SK-N-SH (cell line): ENCODE results near the gene SELENOS. TPM values are rescaled to one million over a fixed set of nuclear protein-coding genes. Genes with fewer than 3 reads are reported as not detected.

Source experiments
- CTCF ChIA-PET: fragments of 300-600, 350-600 bp; formaldehyde crosslinking; extraction: SDS; loops from one replicate; lab custom pipeline; 2021; lab: Yijun Ruan, JAX
- POLR2A ChIA-PET: fragments of 350-600 bp; sonication (Branson Sonifier 250); formaldehyde crosslinking; extraction: SDS; loops from one replicate; lab custom pipeline; 2020; ENCODE audit warnings: antibody characterized with exemption, inconsistent platforms; lab: Yijun Ruan, JAX
- DNase-seq: peaks from one replicate; pipeline ENCODE4 v3.0.0; 2012
- H2AFZ ChIP-seq: fragments of 200-600 bp; sonication (generic); 2 replicates; pipeline ENCODE4 v1.8.1; 2016; ENCODE audit warnings: antibody characterized with exemption, mild to moderate bottlenecking, low read depth
- H3F3A ChIP-seq: fragments of 200-600 bp; sonication (generic); replicated peaks from 2 replicates; pipeline ENCODE3; 2016; ENCODE audit warnings: antibody characterized with exemption, mild to moderate bottlenecking; ENCODE audit not compliant: insufficient read depth
- H3K27ac ChIP-seq, 2 experiments: fragments of 200-500 bp in 1 of 2; fragments of 200-600 bp in 1 of 2; sonication (Bioruptor generic) in 1 of 2; sonication (generic), shearing (Covaris generic) in 1 of 2; 2 replicates each; pipeline versions ENCODE4 v1.5.1 to v1.6.1; 2014 to 2016; ENCODE audit warnings: low read depth in 2 of 2, inconsistent platforms in 1 of 2, low read length in 1 of 2, mild to moderate bottlenecking in 1 of 2, mixed read lengths in 1 of 2
- H3K27me3 ChIP-seq: fragments of 200-600 bp; sonication (generic), shearing (Covaris generic); 2 replicates; pipeline ENCODE4 v1.6.1; 2016; ENCODE audit warnings: mixed run types; ENCODE audit not compliant: insufficient read depth
- H3K36me3 ChIP-seq, 2 experiments: fragments of 200-500 bp in 1 of 2; fragments of 200-600 bp in 1 of 2; sonication (Bioruptor generic) in 1 of 2; sonication (generic) in 1 of 2; replicated peaks in 1 of 2; 2 replicates each; pipeline versions ENCODE3 to v1.5.1; 2014 to 2016; ENCODE audit warnings: low read length in 1 of 2, mild to moderate bottlenecking in 1 of 2; ENCODE audit not compliant: insufficient read depth in 2 of 2, control insufficient read depth in 1 of 2
- H3K4me1 ChIP-seq, 2 experiments: fragments of 200-500 bp in 1 of 2; fragments of 200-600 bp in 1 of 2; sonication (Bioruptor generic) in 1 of 2; sonication (generic), shearing (Covaris generic) in 1 of 2; 2 replicates each; pipeline versions ENCODE4 v1.5.1 to v1.6.1; 2014 to 2016; ENCODE audit warnings: low read depth in 1 of 2, low read length in 1 of 2, mixed run types in 1 of 2; ENCODE audit not compliant: insufficient read depth in 2 of 2, control insufficient read depth in 1 of 2
- H3K4me2 ChIP-seq: fragments of 200-600 bp; sonication (generic), shearing (Covaris generic); 2 replicates; pipeline ENCODE4 v1.6.1; 2017; ENCODE audit warnings: mixed run types
- H3K4me3 ChIP-seq, 2 experiments: fragments of 200-500 bp in 1 of 2; fragments of 200-600 bp in 1 of 2; sonication (Bioruptor generic) in 1 of 2; sonication (generic), shearing (Covaris generic) in 1 of 2; 2 replicates each; pipeline versions ENCODE4 v1.5.1 to v1.8.1; 2014 to 2016; ENCODE audit warnings: low read depth in 2 of 2, inconsistent platforms in 1 of 2, low read length in 1 of 2, mild to moderate bottlenecking in 1 of 2, mixed read lengths in 1 of 2, moderate library complexity in 1 of 2
- H3K79me2 ChIP-seq: fragments of 200-600 bp; sonication (generic); 2 replicates; pipeline ENCODE4 v1.8.1; 2017; ENCODE audit warnings: mild to moderate bottlenecking; ENCODE audit not compliant: insufficient read depth
- H3K9ac ChIP-seq: fragments of 200-600 bp; sonication (generic); 2 replicates; pipeline ENCODE4 v1.6.1; 2017; ENCODE audit warnings: mixed run types
- H3K9me2 ChIP-seq: fragments of 200-600 bp; sonication (generic); 2 replicates; pipeline ENCODE4 v1.6.1; 2017; ENCODE audit warnings: mixed run types
- H3K9me3 ChIP-seq: fragments of 200-600 bp; sonication (generic); 2 replicates; pipeline ENCODE4 v1.6.1; 2017; ENCODE audit warnings: mixed run types, mild to moderate bottlenecking, moderate library complexity
- H4K20me1 ChIP-seq: fragments of 200-600 bp; sonication (generic); 2 replicates; pipeline ENCODE4 v1.6.1; 2017; ENCODE audit warnings: mild to moderate bottlenecking, mixed run types; ENCODE audit not compliant: insufficient read depth
- EP300 ChIP-seq, 2 experiments: IDR thresholded peaks; 2 replicates each; pipeline versions ENCODE4 v1.4.0 to v1.6.1; 2012; ENCODE audit warnings: borderline replicate concordance in 1 of 2, low read depth in 1 of 2, low read length in 1 of 2
- EZH2phosphoT487 ChIP-seq: fragments of 200-600 bp; sonication (generic); IDR thresholded peaks from 2 replicates; pipeline ENCODE4 v1.6.1; 2017; ENCODE audit warnings: low read depth, mixed run types, mild to moderate bottlenecking, antibody characterized with exemption, moderate library complexity, borderline replicate concordance
- FOXM1 ChIP-seq: IDR thresholded peaks from 2 replicates; pipeline ENCODE4 v1.4.0; 2012; ENCODE audit warnings: low read depth, mild to moderate bottlenecking
- GATA2 ChIP-seq: sonication (generic); formaldehyde crosslinking; IDR thresholded peaks from 2 replicates; pipeline ENCODE4 v1.5.0; 2020; ENCODE audit warnings: mild to moderate bottlenecking, missing genetic modification reagents
- NRF1 ChIP-seq: IDR thresholded peaks from 2 replicates; pipeline ENCODE4 v1.6.1; 2012; ENCODE audit warnings: low read depth, mild to moderate bottlenecking, low read length
- REST ChIP-seq: IDR thresholded peaks from 2 replicates; pipeline ENCODE4 v1.6.1; 2012; ENCODE audit warnings: mild to moderate bottlenecking, low read depth, low read length, moderate library complexity
- RXRA ChIP-seq: IDR thresholded peaks from 2 replicates; pipeline ENCODE4 v1.4.0; 2012; ENCODE audit warnings: low read depth, mild to moderate bottlenecking, borderline replicate concordance
- SMC3 ChIP-seq: IDR thresholded peaks from 2 replicates; pipeline ENCODE4 v1.6.1; 2012; ENCODE audit warnings: low read depth, low read length, improper control_type of control experiment
- TAF1 ChIP-seq: IDR thresholded peaks from 2 replicates; pipeline ENCODE4 v1.6.1; 2012; ENCODE audit warnings: low read depth, mild to moderate bottlenecking, low read length, moderate library complexity, borderline replicate concordance
- TEAD4 ChIP-seq: IDR thresholded peaks from 2 replicates; pipeline ENCODE4 v1.4.0; 2012; ENCODE audit warnings: mild to moderate bottlenecking, borderline replicate concordance; ENCODE audit not compliant: insufficient read depth
- USF1 ChIP-seq: IDR thresholded peaks from 2 replicates; pipeline ENCODE4 v1.4.0; 2012; ENCODE audit warnings: low read depth, borderline replicate concordance
- WGBS: methylation state at CpG from one replicate; pipeline ENCODE4 v1.1.6; 2017; ENCODE audit warnings: low lambda C conversion rate; 5-methylcytosine and 5-hydroxymethylcytosine counted together
- polyA plus RNA-seq, 3 experiments: library from polyadenylated mRNA; depleted of rRNA; stranded (reverse); fragments of >200 nt; gene quantifications; 2 replicates each; pipeline ENCODE4 v1.2.3, GENCODE V29; 2012
- TF ChIP-seq, protein P1 (sequence below): IDR thresholded peaks from 2 replicates; pipeline ENCODE4; 2012
- TF ChIP-seq, protein P2 (sequence below): fragments of 200-600 bp; sonication (generic); IDR thresholded peaks from 2 replicates; pipeline ENCODE4 v1.6.1; 2017; ENCODE audit warnings: antibody characterized with exemption, mild to moderate bottlenecking, moderate library complexity

Gene SELENOS
- polyA plus RNA-seq, 1 of the 3 experiments (the other 2 are of a cell fraction) = 101 TPM

DNA sequence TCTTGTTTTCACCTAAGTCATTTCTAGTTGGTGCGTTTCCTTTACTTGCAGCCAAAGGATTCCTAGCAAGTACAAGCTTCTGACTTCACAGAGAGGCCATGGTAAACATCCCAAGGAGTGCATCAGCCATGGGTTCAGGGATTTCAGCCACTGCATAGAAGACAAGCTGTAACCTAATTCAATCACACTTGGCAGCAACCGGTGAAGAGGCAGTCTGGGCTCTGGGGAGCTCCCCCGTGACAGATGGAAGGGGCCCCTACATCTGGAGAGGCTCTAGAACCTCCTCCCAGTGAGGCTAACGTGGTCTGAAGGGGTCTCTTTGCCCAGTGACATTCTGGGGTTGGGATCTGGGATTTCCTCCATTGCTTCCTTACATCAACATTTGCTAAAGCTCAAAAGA is 26.1 kb upstream of the SELENOS start:
- CTCF ChIA-PET = interaction anchor here (0.8 to 10.4 kb wide), 5 partner anchors 16 to 338 kb away, joined by 3 to 125 read pairs (median 3); no protein-coding TSS in a partner anchor
- no peak overlapping the region for H3K4me3 ChIP-seq
- no peaks in the 10 kb centered on the region for H3K79me2 ChIP-seq
- no peaks in the 10 kb centered on the region for H3K9me2 ChIP-seq
- H3K9ac ChIP-seq = no peak overlapping the region
- H3K27me3 ChIP-seq = no peaks in the 10 kb centered on the region
- no peak overlapping the region for H2AFZ ChIP-seq
- no peaks in the 10 kb centered on the region for H3K36me3 ChIP-seq
- no peaks in the 10 kb centered on the region for H3F3A ChIP-seq
- WGBS = 72% methylated on average over 4 of the region's 4 CpGs
- no peak overlapping the region for H3K4me2 ChIP-seq
- H3K4me1 ChIP-seq = no peaks in the 10 kb centered on the region; a peak in 1 of 4 replicates
- POLR2A ChIA-PET = no interaction called here
- H3K9me3 ChIP-seq = no peaks in the 10 kb centered on the region
- no peak for DNase-seq
- TF ChIP-seq FOXM1 = no peak
- TF ChIP-seq, protein P1, sequence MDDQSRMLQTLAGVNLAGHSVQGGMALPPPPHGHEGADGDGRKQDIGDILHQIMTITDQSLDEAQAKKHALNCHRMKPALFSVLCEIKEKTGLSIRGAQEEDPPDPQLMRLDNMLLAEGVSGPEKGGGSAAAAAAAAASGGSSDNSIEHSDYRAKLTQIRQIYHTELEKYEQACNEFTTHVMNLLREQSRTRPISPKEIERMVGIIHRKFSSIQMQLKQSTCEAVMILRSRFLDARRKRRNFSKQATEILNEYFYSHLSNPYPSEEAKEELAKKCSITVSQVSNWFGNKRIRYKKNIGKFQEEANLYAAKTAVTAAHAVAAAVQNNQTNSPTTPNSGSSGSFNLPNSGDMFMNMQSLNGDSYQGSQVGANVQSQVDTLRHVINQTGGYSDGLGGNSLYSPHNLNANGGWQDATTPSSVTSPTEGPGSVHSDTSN = no peak
- TF ChIP-seq RXRA = no peak
- no peak for TF ChIP-seq SMC3
- TF ChIP-seq GATA2 (CRISPR knock-in tag) = no peak
- TF ChIP-seq TEAD4 = no peak
- no peak for TF ChIP-seq EZH2phosphoT487
- no peaks in the 10 kb centered on the region for H4K20me1 ChIP-seq
- H3K27ac ChIP-seq = no peak overlapping the region

DNA sequence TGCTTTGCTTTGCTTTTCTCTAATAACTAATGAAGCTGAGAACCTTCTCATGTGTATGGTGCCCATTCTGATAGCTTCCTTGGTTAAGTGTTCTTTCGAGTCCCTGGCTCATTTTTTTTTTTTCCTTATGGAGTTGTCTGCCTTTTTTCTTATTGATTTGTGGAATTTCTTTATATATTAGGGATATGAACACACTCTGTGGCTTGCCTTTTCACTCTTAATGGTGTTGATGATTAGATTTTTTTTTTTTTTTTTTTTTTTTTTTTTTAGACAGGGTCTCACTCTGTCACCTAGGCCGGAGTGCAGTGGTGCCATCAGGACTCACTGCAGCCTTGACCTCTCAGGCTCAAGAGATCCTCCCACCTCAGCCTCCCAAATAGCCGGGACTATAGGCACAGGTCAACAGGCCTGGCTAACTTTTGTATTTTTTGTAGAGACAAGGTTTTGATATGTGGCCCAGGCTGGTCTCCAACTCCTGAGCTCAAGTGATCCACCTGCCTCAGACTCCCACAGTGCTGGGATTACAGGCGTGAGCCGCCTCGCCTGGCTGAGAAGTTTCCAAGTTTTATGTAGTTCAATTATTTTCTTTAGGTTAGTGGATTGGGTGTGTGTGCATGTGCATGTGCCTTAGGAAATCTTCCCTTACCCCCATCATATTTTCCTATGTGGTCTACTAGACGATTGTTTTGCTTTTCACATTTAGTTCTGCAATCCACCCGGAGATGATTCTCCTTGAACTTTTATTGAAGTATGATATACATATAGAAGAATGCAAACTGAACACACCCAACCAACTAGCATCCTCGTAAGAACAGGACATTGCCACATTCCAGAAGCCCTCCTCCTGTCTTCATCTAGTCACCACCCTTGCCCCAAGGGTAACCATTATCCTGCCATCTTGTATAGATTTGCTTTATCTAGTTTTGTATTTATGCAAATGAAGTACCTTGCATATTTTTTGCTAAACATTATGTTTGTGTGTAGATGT is 19.4 kb upstream of the SELENOS start:
- Histone ChIP-seq H3K4me2 (peak overlapping the region; percentile 83), H2AFZ (peak overlapping the region; percentile 95; the same call in 1 of the 2 replicates), H4K20me1 (peaks cover 19% of the 10 kb centered on the region), H3K79me2 (peaks cover 35% of the 10 kb centered on the region), H3F3A (peaks cover 19% of the 10 kb centered on the region), H3K27ac (peak overlapping the region in 1 of 2 experiments; percentile 87; a peak in 2 of 4 replicates), H3K4me3 (peak overlapping the region; percentile 82 to 98; a peak in 3 of 4 replicates), H3K9me2 (no peaks in the 10 kb centered on the region), H3K4me1 (peaks cover 8 to 12% of the 10 kb centered on the region in 2 experiments; a peak in 2 of 4 replicates), H3K27me3 (no peaks in the 10 kb centered on the region), H3K9ac (peak overlapping the region; percentile 86; the same call in 1 of the 2 replicates), H3K9me3 (no peaks in the 10 kb centered on the region), H3K36me3 (peaks cover 5 to 11% of the 10 kb centered on the region in 2 experiments)
- ChIA-PET CTCF (interaction anchor here (0.9 to 11.2 kb wide), 4 partner anchors 19 to 359 kb away, joined by 3 to 139 read pairs (median 5); no protein-coding TSS in a partner anchor), POLR2A (interaction anchor here (1.1 kb wide), 1 partner anchor 345 kb away, joined by 3 read pairs; no protein-coding TSS in a partner anchor)
- WGBS = 79% methylated on average over 9 of the region's 9 CpGs
- no peak for DNase-seq
- TF ChIP-seq TAF1 = no peak
- TF ChIP-seq, protein P2, sequence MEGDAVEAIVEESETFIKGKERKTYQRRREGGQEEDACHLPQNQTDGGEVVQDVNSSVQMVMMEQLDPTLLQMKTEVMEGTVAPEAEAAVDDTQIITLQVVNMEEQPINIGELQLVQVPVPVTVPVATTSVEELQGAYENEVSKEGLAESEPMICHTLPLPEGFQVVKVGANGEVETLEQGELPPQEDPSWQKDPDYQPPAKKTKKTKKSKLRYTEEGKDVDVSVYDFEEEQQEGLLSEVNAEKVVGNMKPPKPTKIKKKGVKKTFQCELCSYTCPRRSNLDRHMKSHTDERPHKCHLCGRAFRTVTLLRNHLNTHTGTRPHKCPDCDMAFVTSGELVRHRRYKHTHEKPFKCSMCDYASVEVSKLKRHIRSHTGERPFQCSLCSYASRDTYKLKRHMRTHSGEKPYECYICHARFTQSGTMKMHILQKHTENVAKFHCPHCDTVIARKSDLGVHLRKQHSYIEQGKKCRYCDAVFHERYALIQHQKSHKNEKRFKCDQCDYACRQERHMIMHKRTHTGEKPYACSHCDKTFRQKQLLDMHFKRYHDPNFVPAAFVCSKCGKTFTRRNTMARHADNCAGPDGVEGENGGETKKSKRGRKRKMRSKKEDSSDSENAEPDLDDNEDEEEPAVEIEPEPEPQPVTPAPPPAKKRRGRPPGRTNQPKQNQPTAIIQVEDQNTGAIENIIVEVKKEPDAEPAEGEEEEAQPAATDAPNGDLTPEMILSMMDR = no peak
- no peak for TF ChIP-seq REST
- TF ChIP-seq EP300 (IDR thresholded peaks at IDR 0.05; ENCODE audit: borderline replicate concordance in 1 of 2, low read depth in 1 of 2, low read length in 1 of 2) = no peak
- TF ChIP-seq NRF1 = no peak
- TF ChIP-seq, protein P1 = no peak
- TF ChIP-seq SMC3 = no peak
- no peak for TF ChIP-seq USF1
